Choroid plexus epithelial cell (primary cell): ENCODE results near the gene PHF20.
"Not testable (repeated sequence)": the region's sequence is repeated elsewhere in the genome, so short reads cannot be mapped to it uniquely, and the experiment has no call there.

Source experiments
- DNase-seq: peaks from one replicate; pipeline ENCODE4 v3.0.0-alpha.2; 2010; ENCODE audit warnings: low read depth
- H3K4me3 ChIP-seq: 2 replicates; pipeline ENCODE4 v1.5.1; 2011; ENCODE audit warnings: low read depth, mild to moderate bottlenecking, control low read depth, low read length, moderate library complexity
- CTCF ChIP-seq: conservative IDR thresholded peaks from 2 replicates; pipeline ENCODE4 v1.5.1; 2011; ENCODE audit warnings: low read depth, mild to moderate bottlenecking, control low read depth, inconsistent platforms, low read length, moderate library complexity

Gene PHF20

GRCh38 chr20:35953387-35954199 is 181.8 kb downstream of the PHF20 start:
- peak; percentile 56 for DNase-seq
- no peak for TF ChIP-seq CTCF
- peak overlapping the region; percentile 99 for H3K4me3 ChIP-seq

GRCh38 chr20:35954200-35954906 is 182.5 kb downstream of the PHF20 start, which contains the start of gene SCAND1:
TSS of gene SCAND1 (minus strand) at chr20:35954502. CDS start at chr20:35954284, 218 bp downstream.
- peak within 1 kb of the TSS; percentile 99 for H3K4me3 ChIP-seq
- DNase-seq: peak; percentile 98
- TF ChIP-seq CTCF: peak; percentile 82

GRCh38 chr20:35954907-35955251 is 183.1 kb downstream of the PHF20 start:
- no peak for TF ChIP-seq CTCF
- DNase-seq: peak; percentile 53
- H3K4me3 ChIP-seq: peak overlapping the region; percentile 99

- H3K4me3 ChIP-seq: no peak overlapping the region
- no peak for DNase-seq
- TF ChIP-seq CTCF: no peak
Measured at GRCh38 chr20:35956616-35957015, 184.8 kb downstream of the PHF20 start.

- H3K4me3 ChIP-seq: not testable (repeated sequence)
Measured at GRCh38 chr20:35959291-35959690, 187.5 kb downstream of the PHF20 start.

GRCh38 chr20:35963878-35964277 is 192.1 kb downstream of the PHF20 start:
- no peak for TF ChIP-seq CTCF
- no peak overlapping the region for H3K4me3 ChIP-seq
- DNase-seq: no peak

More at GRCh38 chr20:35959291-35959690, 187.5 kb downstream of the PHF20 start:
- not testable (repeated sequence) for DNase-seq

GRCh38 chr20:35967979-35968640 is 196.3 kb downstream of the PHF20 start, which contains the start of gene CNBD2:
TSS of gene CNBD2 (plus strand) at chr20:35968590. CDS start at chr20:35968763, 173 bp downstream.
- DNase-seq: no peak
- no peak for TF ChIP-seq CTCF
- H3K4me3 ChIP-seq: no peak within 1 kb of the TSS
